Measurements from ENCODE around the gene ORAI3.

Gene ORAI3

DNA sequence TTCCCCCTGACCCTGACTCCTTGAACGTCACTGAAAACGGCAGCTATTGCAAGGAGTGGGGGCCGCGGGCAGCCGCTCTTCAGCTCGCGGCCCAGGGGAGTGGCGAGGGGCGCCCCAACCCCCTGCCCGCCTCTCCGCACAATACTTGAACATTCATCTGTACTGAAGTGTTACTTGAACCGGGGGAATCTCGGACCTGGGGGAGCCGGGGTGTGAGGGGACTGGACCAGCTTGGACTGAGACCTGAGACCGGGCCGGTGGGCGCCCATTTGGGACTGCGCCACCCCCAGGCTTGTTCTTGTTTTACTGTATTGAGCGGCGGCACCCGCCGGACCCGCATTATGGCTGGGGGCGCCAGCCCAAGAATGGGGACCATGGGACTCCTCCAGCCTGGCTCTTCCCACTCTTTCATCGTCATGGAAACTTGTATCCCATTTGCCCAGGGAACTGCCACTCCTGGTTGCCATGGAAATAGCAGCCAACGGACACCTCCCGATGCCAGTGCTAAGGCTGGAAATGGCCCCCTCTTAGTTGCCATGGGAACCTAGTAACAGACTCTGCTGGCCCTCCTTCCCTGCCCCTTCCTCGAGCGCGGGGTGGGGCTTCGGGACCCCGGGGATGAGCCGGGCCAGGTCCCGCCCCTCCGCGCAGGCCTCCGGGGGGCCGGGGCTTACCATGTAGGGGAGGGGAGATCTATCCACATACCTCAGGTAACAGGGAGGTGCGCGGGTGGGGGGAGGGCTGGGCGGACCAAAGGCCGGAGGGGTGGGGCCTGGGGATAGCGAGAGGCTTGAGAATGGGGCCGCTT, 805 bp upstream of the ORAI3 start:
- H3K79me2 ChIP-seq (ENCODE audit: control insufficient read depth, insufficient read depth, low read length, unreplicated experiment), result peaks cover 16% of the 10 kb centered on the region
- H3K4me1 ChIP-seq (ENCODE audit: control insufficient read depth, insufficient read depth, low read length, unreplicated experiment), result peaks cover 13% of the 10 kb centered on the region
- H3K4me3 ChIP-seq (ENCODE audit: low read depth, low read length), result peak overlapping the region; percentile 93
- peak overlapping the region; percentile 64 for H2AFZ ChIP-seq (ENCODE audit: low read length, unreplicated experiment)
- H3K27me3 ChIP-seq (ENCODE audit: insufficient read depth, low read length), result no peaks in the 10 kb centered on the region
- peak overlapping the region; percentile 71 for H3K27ac ChIP-seq (ENCODE audit: low read depth, low read length)
- H3K36me3 ChIP-seq (ENCODE audit: insufficient read depth, low read length), result peaks cover 7% of the 10 kb centered on the region; the same call in 1 of the 2 replicates

DNA sequence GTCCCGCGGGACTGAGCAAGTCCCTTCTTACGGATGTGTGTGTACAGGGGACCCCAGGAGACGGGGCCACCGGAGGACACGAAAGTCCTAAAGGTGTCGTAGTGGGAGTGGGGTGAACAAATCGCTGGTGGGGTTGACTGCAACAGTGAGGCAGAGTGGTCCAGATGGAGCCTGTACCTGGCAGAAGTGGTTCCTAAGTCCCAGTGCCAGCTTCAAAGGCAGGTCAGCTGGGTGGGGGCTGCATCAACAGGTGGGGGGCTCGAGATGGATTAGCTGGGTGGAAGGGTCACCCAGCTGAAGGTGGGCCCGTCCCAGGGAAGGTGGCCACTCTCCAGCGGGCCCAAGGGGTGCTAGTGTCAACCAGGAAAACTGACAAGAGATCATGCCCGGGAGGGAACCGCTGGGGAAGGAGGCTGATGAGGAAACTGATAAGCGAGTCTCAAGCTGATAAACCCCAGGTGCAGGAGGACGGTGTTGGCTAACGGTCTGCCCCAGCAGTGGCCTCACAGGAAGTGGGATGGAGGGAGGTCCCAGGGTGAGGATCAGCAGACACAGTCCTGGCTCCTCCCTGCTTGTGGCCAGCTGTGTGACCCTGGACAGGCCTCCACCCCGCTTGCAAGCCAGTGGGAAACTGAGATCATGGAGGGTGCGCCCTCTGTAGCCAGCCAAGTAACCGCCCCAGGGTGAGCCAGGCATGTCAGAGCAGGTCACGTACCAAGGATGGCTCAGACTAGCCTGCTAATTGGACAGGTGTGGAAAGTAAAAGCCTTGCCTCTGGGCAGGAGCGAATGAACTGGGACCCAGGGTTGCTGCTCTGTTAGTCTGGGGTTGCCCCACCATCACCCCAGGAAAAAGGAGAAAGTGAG, 1.0 kb downstream of the ORAI3 start:
- no peak overlapping the region for H2AFZ ChIP-seq (ENCODE audit: low read length, unreplicated experiment)
- H3K4me3 ChIP-seq (ENCODE audit: low read depth, low read length), result peak overlapping the region; percentile 93
- peaks cover 24% of the 10 kb centered on the region for H3K4me1 ChIP-seq (ENCODE audit: control insufficient read depth, insufficient read depth, low read length, unreplicated experiment)
- no peaks in the 10 kb centered on the region for H3K36me3 ChIP-seq (ENCODE audit: insufficient read depth, low read length)
- H3K27ac ChIP-seq (ENCODE audit: low read depth, low read length), result peak overlapping the region; percentile 69
- H3K79me2 ChIP-seq (ENCODE audit: control insufficient read depth, insufficient read depth, low read length, unreplicated experiment), result peaks cover 16% of the 10 kb centered on the region
- no peaks in the 10 kb centered on the region for H3K27me3 ChIP-seq (ENCODE audit: insufficient read depth, low read length)

DNA sequence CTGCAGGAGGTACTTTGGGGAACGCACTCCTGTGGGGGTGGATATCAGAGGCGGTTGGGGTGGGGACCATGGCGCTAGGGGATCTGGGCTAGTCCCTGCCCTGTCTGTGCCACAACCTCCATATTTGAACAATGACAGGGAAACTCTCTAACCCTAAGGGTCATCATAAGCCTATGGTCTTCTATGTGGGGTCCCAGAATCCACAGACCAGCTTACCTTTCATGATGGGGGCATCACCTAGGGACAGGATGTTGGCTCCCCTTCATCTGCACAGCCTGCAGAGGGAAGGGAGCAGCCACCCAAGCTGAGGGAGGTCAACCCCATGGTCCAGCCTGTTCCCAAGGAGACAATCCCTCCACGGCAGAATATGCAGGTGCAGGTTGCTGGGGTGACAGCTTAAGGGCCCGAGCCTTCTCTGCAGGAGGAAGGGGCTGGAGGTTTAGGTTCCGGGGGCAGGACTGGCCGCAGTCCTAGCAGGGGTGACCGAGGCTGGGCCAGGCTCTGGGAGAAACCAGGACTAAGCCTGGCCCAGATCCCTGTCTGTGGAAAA, 1.7 kb downstream of the ORAI3 start:
- Histone ChIP-seq H3K4me1 (ENCODE audit: control insufficient read depth, insufficient read depth, low read length, unreplicated experiment) (peaks cover 24% of the 10 kb centered on the region), H3K4me3 (ENCODE audit: low read depth, low read length) (peak overlapping the region; percentile 93), H3K27ac (ENCODE audit: low read depth, low read length) (no peak overlapping the region), H3K36me3 (ENCODE audit: insufficient read depth, low read length) (no peaks in the 10 kb centered on the region), H3K79me2 (ENCODE audit: control insufficient read depth, insufficient read depth, low read length, unreplicated experiment) (peaks cover 16% of the 10 kb centered on the region), H3K27me3 (ENCODE audit: insufficient read depth, low read length) (no peaks in the 10 kb centered on the region), H2AFZ (ENCODE audit: low read length, unreplicated experiment) (no peak overlapping the region)

DNA sequence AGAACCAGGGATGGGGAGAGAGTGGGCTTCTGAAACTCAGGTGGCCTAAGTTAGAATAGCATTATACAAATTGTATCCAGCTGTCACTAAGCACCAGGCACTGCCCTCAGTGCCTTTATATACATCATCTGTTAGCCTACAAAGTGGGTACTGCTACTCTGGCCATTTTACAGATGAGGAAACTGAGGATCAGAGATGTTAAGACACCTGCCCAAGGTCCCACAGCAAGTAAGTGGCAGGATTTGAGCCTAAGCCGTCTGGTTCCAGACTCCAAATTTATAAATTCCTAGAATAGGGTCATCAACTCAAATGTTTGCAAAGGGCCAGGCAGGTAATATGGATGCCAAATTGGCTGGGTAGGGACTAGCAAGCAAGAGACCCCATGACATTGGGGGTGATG, 2.3 kb downstream of the ORAI3 start:
- Histone ChIP-seq H3K36me3 (ENCODE audit: insufficient read depth, low read length) (no peaks in the 10 kb centered on the region), H2AFZ (ENCODE audit: low read length, unreplicated experiment) (no peak overlapping the region), H3K4me3 (ENCODE audit: low read depth, low read length) (no peak overlapping the region), H3K27ac (ENCODE audit: low read depth, low read length) (no peak overlapping the region), H3K27me3 (ENCODE audit: insufficient read depth, low read length) (no peaks in the 10 kb centered on the region), H3K4me1 (ENCODE audit: control insufficient read depth, insufficient read depth, low read length, unreplicated experiment) (peaks cover 24% of the 10 kb centered on the region), H3K79me2 (ENCODE audit: control insufficient read depth, insufficient read depth, low read length, unreplicated experiment) (peaks cover 16% of the 10 kb centered on the region)

DNA sequence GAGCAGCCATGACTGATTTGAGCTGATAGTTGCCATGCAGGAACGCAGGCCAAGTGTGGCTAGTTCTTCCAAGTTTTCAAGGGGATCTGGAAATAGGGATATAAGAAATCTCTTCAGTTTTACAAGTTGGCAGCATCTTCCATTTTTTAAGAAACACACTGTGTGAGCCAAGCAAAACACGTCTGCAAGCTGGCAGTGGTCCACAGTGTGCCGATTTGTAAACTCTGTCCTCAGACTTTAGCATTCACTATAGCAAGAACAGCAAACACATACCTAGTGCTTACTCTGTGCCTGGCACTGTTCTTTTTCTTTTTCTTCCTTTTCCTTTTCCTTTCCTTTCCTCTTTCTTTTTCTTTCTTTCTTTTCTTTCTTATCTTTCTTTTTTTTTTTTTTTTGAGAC, 2.9 kb downstream of the ORAI3 start:
- Histone ChIP-seq H3K4me3 (ENCODE audit: low read depth, low read length) (no peak overlapping the region), H3K27me3 (ENCODE audit: insufficient read depth, low read length) (no peaks in the 10 kb centered on the region), H3K27ac (ENCODE audit: low read depth, low read length) (no peak overlapping the region), H3K4me1 (ENCODE audit: control insufficient read depth, insufficient read depth, low read length, unreplicated experiment) (peaks cover 24% of the 10 kb centered on the region), H3K36me3 (ENCODE audit: insufficient read depth, low read length) (no peaks in the 10 kb centered on the region), H3K79me2 (ENCODE audit: control insufficient read depth, insufficient read depth, low read length, unreplicated experiment) (peaks cover 16% of the 10 kb centered on the region), H2AFZ (ENCODE audit: low read length, unreplicated experiment) (no peak overlapping the region)

DNA sequence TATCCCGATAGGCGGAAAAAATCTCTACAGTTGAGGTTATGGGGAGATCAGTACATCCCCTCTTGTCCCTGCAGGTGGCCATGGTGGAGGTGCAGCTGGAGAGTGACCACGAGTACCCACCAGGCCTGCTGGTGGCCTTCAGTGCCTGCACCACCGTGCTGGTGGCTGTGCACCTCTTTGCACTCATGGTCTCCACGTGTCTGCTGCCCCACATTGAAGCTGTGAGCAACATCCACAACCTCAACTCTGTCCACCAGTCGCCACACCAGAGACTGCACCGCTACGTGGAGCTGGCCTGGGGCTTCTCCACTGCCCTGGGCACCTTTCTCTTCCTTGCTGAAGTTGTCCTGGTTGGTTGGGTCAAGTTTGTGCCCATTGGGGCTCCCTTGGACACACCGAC, 4.2 kb downstream of the ORAI3 start:
- no peaks in the 10 kb centered on the region for H3K36me3 ChIP-seq (ENCODE audit: insufficient read depth, low read length)
- no peak overlapping the region for H3K27ac ChIP-seq (ENCODE audit: low read depth, low read length)
- peaks cover 16% of the 10 kb centered on the region for H3K79me2 ChIP-seq (ENCODE audit: control insufficient read depth, insufficient read depth, low read length, unreplicated experiment)
- H2AFZ ChIP-seq (ENCODE audit: low read length, unreplicated experiment), result no peak overlapping the region
- no peak overlapping the region for H3K4me3 ChIP-seq (ENCODE audit: low read depth, low read length)
- H3K4me1 ChIP-seq (ENCODE audit: control insufficient read depth, insufficient read depth, low read length, unreplicated experiment), result peaks cover 24% of the 10 kb centered on the region
- H3K27me3 ChIP-seq (ENCODE audit: insufficient read depth, low read length), result no peaks in the 10 kb centered on the region

DNA sequence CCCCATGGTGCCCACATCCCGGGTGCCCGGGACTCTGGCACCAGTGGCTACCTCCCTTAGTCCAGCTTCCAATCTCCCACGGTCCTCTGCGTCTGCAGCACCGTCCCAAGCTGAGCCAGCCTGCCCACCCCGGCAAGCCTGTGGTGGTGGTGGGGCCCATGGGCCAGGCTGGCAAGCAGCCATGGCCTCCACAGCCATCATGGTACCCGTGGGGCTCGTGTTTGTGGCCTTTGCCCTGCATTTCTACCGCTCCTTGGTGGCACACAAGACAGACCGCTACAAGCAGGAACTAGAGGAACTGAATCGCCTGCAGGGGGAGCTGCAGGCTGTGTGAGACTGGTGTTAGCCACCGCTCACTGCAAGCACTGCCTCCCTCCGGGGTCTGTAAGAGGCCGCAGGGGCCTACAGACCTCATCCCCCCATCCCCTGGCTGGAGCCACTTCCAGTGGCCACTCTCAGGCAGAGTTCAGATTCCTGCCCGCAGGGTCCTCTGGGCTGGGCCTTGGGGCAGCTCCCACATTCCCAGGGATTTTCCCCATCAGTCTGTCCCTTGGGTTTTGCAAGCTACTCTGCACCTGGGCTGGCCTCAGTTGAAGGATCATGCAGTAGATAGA, 4.8 kb downstream of the ORAI3 start:
- Histone ChIP-seq H3K4me3 (ENCODE audit: low read depth, low read length) (no peak overlapping the region), H3K4me1 (ENCODE audit: control insufficient read depth, insufficient read depth, low read length, unreplicated experiment) (peaks cover 25% of the 10 kb centered on the region), H3K79me2 (ENCODE audit: control insufficient read depth, insufficient read depth, low read length, unreplicated experiment) (peaks cover 19% of the 10 kb centered on the region), H2AFZ (ENCODE audit: low read length, unreplicated experiment) (no peak overlapping the region), H3K27ac (ENCODE audit: low read depth, low read length) (no peak overlapping the region), H3K27me3 (ENCODE audit: insufficient read depth, low read length) (no peaks in the 10 kb centered on the region), H3K36me3 (ENCODE audit: insufficient read depth, low read length) (no peaks in the 10 kb centered on the region)

DNA sequence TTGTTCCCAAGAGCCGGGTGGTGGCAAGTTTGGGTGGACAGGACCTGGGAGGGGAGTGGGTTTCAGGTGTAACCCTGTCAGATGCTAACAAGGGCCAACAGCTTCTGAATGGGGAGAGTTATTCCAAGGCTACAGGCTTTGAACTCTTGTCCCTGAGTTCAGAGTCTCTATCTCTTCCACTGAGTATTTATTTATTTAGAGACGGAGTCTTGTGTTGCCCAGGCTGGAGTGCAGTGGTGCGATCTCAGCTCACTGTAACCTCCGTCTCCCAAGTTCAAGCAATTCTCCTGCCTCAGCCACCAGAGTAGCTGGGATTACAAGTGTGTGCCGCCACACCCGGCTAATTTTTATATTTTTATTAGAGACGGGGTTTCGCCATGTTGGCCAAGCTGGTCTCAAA, 6.1 kb downstream of the ORAI3 start:
- no peak overlapping the region for H2AFZ ChIP-seq (ENCODE audit: low read length, unreplicated experiment)
- H3K36me3 ChIP-seq (ENCODE audit: insufficient read depth, low read length), result peaks cover under 1% of the 10 kb centered on the region; the same call in 1 of the 2 replicates
- H3K4me1 ChIP-seq (ENCODE audit: control insufficient read depth, insufficient read depth, low read length, unreplicated experiment), result peaks cover 33% of the 10 kb centered on the region
- no peak overlapping the region for H3K27ac ChIP-seq (ENCODE audit: low read depth, low read length)
- no peaks in the 10 kb centered on the region for H3K27me3 ChIP-seq (ENCODE audit: insufficient read depth, low read length)
- H3K79me2 ChIP-seq (ENCODE audit: control insufficient read depth, insufficient read depth, low read length, unreplicated experiment), result peaks cover 22% of the 10 kb centered on the region
- no peak overlapping the region for H3K4me3 ChIP-seq (ENCODE audit: low read depth, low read length)

DNA sequence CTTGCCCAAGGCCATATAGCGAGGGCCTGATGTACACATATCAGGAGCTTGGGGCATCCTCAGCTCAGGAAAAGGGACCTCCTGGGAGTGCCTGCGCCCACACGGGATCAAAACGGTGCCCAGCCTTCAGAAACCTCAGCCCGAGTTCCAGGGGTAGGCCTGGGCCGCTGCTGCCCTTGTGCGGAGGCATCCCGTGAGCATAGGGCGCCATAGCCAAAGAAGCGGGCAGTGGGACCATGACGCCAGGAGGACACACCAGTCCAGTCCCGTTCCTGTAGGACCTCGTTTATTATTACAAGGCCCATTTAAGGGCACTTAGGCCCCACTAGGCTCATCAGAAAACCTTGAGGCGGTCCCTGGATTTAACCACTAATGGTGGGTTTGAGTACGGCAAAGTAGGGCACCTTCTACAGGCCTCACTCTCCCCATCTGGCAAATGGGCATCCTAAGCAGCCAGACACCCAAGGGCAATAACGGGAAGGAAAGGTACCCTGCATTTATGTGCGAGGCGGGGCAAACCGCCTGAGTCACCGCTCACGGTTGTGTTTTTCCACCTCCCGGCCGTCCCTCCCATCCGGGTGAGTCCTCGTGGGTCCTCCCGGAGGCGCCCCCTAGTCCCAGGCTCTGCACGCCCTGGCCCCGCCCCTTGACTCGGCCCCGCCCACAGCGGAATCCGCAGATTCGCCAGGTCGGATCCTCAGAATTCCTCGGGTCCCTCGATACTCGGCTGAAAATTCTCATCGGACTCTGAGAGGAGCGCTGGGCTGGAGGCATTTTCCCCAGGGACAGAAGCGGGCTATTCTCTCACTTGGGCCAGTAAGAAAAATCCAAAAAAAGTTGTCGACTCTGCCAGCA, 8.0 kb downstream of the ORAI3 start:
- peaks cover 15% of the 10 kb centered on the region; the same call in 1 of the 2 replicates for H3K36me3 ChIP-seq (ENCODE audit: insufficient read depth, low read length)
- peaks cover 15% of the 10 kb centered on the region for H3K79me2 ChIP-seq (ENCODE audit: control insufficient read depth, insufficient read depth, low read length, unreplicated experiment)
- H3K27me3 ChIP-seq (ENCODE audit: insufficient read depth, low read length), result no peaks in the 10 kb centered on the region
- H3K4me3 ChIP-seq (ENCODE audit: low read depth, low read length), result peak overlapping the region; percentile 93
- H2AFZ ChIP-seq (ENCODE audit: low read length, unreplicated experiment), result peak overlapping the region; percentile 97
- H3K4me1 ChIP-seq (ENCODE audit: control insufficient read depth, insufficient read depth, low read length, unreplicated experiment), result peaks cover 21% of the 10 kb centered on the region
- H3K27ac ChIP-seq (ENCODE audit: low read depth, low read length), result peak overlapping the region; percentile 96

Data from ACC112 (cell line).